ENCODE measurements around the gene NFAT5.

The NFAT5 gene

DNA sequence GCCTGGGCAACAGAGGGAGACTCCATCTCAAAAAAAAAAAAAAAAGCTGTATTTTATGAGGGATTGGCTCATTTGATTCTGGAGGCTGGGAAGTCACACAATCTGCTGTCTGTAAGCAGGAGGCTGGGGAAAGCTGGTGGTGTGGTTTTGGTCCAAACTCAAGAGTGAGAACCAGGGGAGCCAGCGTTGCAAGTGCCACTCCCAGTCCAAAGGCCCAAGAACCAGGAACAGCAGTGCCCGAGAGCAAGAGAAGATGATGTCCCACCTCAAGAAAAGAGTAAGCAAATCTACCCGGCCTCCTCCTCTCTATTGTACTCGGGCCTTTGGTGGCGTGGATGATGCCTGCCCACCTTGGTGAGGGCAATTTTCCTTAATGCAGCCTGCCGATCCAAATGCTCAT is 166.3 kb downstream of the NFAT5 start:
- Histone ChIP-seq H3K27me3 (peaks cover 16% of the 10 kb centered on the region), H3K4me1 (ENCODE audit: control insufficient read depth in 1 of 2, insufficient read depth in 1 of 2, low read depth in 1 of 2, low read length in 1 of 2) (peaks cover 1 to 3% of the 10 kb centered on the region in 2 experiments), H3K4me3 (ENCODE audit: low read depth in 1 of 2, low read length in 1 of 2) (no peak overlapping the region), H3K9me3 (no peaks in the 10 kb centered on the region), H3K27ac (no peak overlapping the region), H3K36me3 (no peaks in the 10 kb centered on the region)
- TF ChIP-seq, protein P1, sequence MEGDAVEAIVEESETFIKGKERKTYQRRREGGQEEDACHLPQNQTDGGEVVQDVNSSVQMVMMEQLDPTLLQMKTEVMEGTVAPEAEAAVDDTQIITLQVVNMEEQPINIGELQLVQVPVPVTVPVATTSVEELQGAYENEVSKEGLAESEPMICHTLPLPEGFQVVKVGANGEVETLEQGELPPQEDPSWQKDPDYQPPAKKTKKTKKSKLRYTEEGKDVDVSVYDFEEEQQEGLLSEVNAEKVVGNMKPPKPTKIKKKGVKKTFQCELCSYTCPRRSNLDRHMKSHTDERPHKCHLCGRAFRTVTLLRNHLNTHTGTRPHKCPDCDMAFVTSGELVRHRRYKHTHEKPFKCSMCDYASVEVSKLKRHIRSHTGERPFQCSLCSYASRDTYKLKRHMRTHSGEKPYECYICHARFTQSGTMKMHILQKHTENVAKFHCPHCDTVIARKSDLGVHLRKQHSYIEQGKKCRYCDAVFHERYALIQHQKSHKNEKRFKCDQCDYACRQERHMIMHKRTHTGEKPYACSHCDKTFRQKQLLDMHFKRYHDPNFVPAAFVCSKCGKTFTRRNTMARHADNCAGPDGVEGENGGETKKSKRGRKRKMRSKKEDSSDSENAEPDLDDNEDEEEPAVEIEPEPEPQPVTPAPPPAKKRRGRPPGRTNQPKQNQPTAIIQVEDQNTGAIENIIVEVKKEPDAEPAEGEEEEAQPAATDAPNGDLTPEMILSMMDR (IDR thresholded peaks at IDR 0.05) = no peak

DNA sequence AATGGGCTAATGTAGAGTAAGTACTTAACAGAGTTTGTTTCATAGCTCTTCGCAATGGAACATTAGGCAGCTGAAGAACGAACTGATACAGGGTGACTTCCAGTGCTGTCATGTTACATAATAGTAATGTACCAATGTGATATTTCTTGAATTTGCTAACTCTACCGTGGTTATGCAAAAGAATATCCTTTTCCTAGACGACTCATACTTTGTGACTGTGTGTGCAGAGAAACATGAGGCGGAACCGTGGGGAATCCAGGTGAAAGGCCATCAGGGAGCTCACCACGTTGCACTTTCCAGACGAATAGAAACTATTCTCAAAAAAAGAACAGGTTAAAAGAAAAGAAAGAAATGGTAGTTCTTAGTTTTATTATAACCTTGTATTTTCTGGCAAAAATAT is 175.8 kb downstream of the NFAT5 start:
- Histone ChIP-seq H3K27me3 (no peaks in the 10 kb centered on the region), H3K27ac (peak overlapping the region; percentile 21), H3K4me1 (ENCODE audit: control insufficient read depth in 1 of 2, insufficient read depth in 1 of 2, low read depth in 1 of 2, low read length in 1 of 2) (peaks cover 12% of the 10 kb centered on the region in 2 experiments), H3K4me3 (ENCODE audit: low read depth in 1 of 2, low read length in 1 of 2) (no peak overlapping the region), H3K36me3 (peaks cover 9% of the 10 kb centered on the region), H3K9me3 (no peaks in the 10 kb centered on the region)
- TF ChIP-seq, protein P1 (IDR thresholded peaks at IDR 0.05) = no peak

DNA sequence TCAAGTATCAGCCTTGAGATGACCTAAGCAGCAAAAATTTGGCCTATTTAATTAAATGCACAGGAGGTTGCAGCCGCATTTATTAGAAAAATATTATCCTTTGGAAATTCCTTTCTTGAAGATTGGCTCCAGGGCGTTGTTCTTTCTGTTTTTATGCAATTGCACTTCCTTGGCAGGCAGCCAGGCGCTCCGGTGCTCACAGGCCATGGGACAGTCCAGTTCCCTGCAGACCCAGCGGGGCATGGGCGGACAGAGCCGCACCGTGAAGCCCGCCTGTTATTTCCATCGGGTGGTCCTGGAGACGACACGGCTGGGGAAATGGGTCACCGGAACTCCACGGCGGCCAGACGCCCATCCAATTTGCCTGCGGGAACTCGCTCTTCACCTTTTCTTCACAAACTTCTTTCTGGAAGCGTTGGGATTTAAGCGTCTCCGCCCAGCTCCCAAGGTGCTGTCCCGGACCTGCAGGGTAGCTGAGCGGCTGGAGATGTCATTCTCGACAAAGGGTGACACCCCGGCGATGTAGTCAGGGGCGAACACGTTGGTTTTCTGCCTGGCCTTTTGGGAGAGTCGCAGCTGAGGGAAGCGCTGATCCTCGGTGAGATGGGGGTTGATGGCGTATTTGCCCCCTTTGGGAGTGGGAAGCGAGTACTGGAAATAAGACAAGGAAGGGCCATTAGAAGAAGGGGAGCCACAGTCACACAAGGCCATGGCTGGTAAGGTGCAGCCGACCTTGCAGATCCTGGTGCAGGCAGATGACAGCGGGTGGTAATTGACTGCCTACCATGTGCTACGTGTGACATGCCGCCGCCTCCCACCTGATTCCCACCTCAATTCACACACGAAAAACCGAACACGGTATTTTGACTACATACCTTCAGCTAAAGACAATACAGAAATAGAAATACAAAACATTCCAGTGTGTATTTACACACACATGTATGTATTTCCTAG is 176.5 kb downstream of the NFAT5 start:
- H3K36me3 ChIP-seq = peaks cover 9% of the 10 kb centered on the region
- peaks cover 12% of the 10 kb centered on the region in 2 experiments for H3K4me1 ChIP-seq (ENCODE audit: control insufficient read depth in 1 of 2, insufficient read depth in 1 of 2, low read depth in 1 of 2, low read length in 1 of 2)
- H3K9me3 ChIP-seq = no peaks in the 10 kb centered on the region
- H3K27me3 ChIP-seq = no peaks in the 10 kb centered on the region
- TF ChIP-seq, protein P1 (IDR thresholded peaks at IDR 0.05) = no peak
- H3K27ac ChIP-seq = peak overlapping the region; percentile 21
- H3K4me3 ChIP-seq (ENCODE audit: low read depth in 1 of 2, low read length in 1 of 2) = no peak overlapping the region

DNA sequence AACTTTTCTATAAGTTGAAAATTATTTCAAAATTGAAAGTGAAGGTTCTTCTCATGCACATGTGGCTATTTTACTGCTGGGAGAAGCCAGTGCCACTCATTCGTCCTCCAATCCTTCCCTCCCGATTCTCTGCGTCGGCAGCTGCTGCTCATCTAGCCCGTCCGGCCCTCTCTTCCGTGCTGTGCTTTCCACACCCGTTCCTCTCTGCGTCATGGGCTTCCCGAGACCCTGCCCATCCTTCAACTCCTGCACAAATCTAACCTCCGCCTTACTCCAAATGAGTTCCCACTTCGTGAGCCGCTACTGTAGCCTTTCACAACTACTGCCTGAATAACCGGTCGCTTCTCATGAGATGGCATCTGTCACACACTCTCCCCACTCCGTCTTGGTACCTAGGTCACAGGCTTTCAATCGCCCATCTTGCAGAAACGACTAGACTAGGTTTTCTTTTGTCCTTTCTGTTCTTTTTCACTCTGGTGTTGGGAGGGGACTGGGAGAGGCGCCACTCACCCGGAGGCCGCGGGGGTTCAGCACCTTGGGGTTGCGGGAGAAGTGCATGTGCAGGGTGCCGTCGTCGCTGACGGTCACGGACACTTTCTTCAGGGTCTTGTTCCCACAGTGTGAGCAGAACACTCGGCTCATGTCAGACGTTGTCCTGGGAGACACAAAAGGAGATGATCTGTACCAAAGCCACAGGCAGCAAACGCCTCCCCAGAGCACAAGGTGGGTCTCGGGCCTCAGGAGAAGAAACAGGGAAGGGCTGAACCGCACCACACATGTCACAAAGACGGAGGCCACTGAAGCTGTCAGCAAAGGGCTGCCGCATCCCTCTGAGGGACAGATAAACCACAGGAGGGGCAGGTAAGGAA is 178.8 kb downstream of the NFAT5 start:
- Histone ChIP-seq H3K36me3 (peaks cover 27% of the 10 kb centered on the region), H3K9me3 (no peaks in the 10 kb centered on the region), H3K4me1 (ENCODE audit: control insufficient read depth in 1 of 2, insufficient read depth in 1 of 2, low read depth in 1 of 2, low read length in 1 of 2) (peaks cover 12% of the 10 kb centered on the region in 2 experiments), H3K4me3 (ENCODE audit: low read depth in 1 of 2, low read length in 1 of 2) (no peak overlapping the region), H3K27ac (no peak overlapping the region), H3K27me3 (no peaks in the 10 kb centered on the region)
- TF ChIP-seq, protein P1 (IDR thresholded peaks at IDR 0.05) = no peak

DNA sequence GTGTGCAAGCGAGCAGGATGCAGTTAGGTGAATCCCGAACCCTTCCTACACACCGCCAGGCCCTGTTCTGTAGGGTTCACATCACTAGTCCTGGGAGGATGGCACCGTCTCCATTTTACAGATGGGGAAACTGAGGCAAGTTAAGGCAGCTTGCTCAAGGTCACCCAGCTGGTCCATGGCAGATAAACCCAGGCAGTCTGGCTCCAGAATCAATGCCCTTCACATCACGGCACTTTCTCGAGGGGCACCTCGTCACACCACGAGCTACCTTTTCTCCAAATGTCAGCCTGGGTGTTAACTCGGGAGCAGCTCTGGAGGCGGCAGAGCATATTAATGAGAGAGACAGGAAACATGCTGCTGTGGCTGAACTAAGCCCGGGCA is 179.5 kb downstream of the NFAT5 start:
- H3K27me3 ChIP-seq = no peaks in the 10 kb centered on the region
- no peak overlapping the region for H3K27ac ChIP-seq
- H3K36me3 ChIP-seq = peaks cover 27% of the 10 kb centered on the region
- TF ChIP-seq, protein P1 (IDR thresholded peaks at IDR 0.05) = no peak
- peaks cover 12% of the 10 kb centered on the region in 2 experiments for H3K4me1 ChIP-seq (ENCODE audit: control insufficient read depth in 1 of 2, insufficient read depth in 1 of 2, low read depth in 1 of 2, low read length in 1 of 2)
- H3K9me3 ChIP-seq = no peaks in the 10 kb centered on the region
- H3K4me3 ChIP-seq (ENCODE audit: low read depth in 1 of 2, low read length in 1 of 2) = no peak overlapping the region

Data from neutrophil (primary cell).